HG03025 (cell line): ENCODE data around the gene ANHX.

Experiments
- ATAC-seq: cut with Tn5 transposase; IDR thresholded peaks from one replicate; pipeline ENCODE4 v1.9.1; 2021; ENCODE audit warnings: mild to moderate bottlenecking, moderate library complexity; ENCODE audit not compliant: unreplicated experiment, low FRiP score

ANHX gene

GRCh38 chr12:133203344-133204263 is 32.1 kb downstream of the ANHX start:
- no peak for ATAC-seq

- no peak for ATAC-seq
Observed at GRCh38 chr12:133202493-133203343, 33.0 kb downstream of the ANHX start.

GRCh38 chr12:133201888-133202287 is 33.8 kb downstream of the ANHX start:
- no peak for ATAC-seq

GRCh38 chr12:133192847-133193246 is 42.8 kb downstream of the ANHX start:
- no peak for ATAC-seq

GRCh38 chr12:133190176-133190575 is 45.5 kb downstream of the ANHX start:
- no peak for ATAC-seq

- peak; percentile 94 for ATAC-seq
Observed at GRCh38 chr12:133181238-133181959, 54.3 kb downstream of the ANHX start, which contains the start of gene ZNF268. Gene ZNF268, plus strand, starts transcription at chr12:133181495. Its CDS starts 503 bp downstream, at chr12:133181998.

- no peak for ATAC-seq
Observed at GRCh38 chr12:133180669-133181068, 55.0 kb downstream of the ANHX start.

GRCh38 chr12:133174901-133175300 is 60.8 kb downstream of the ANHX start:
- no peak for ATAC-seq

GRCh38 chr12:133172491-133172890 is 63.2 kb downstream of the ANHX start:
- ATAC-seq, result no peak
